ENCODE results near the gene DCTN1. TPM values are rescaled to one million over a fixed set of nuclear protein-coding genes. Genes with fewer than 3 reads are reported as not detected.

DCTN1 gene
- total and polyA plus RNA-seq, 2 donors (not counting 1 experiment from before 2014, with no cell fraction given) = 46.7 to 143 TPM

- H3K9me3 Mint-ChIP-seq (ENCODE audit: insufficient read depth) = no peaks in the 10 kb centered on the region
- no peak overlapping the region for H3K9ac ChIP-seq (ENCODE audit: low read length)
- no peaks in the 10 kb centered on the region for H3K27me3 ChIP-seq (replicated peaks in 1 of 4; ENCODE audit: control extremely low read depth in 1 of 4, control insufficient read depth in 3 of 4, insufficient read depth in 4 of 4, low read length in 3 of 4)
- H3K4me1 Mint-ChIP-seq = peaks cover 26% of the 10 kb centered on the region
- ChIA-PET POLR2A (interaction anchor here (1.2 kb wide), 1 partner anchor 525 kb away, joined by 3 read pairs; no protein-coding TSS in a partner anchor), CTCF (no interaction called here)
- no peaks in the 10 kb centered on the region for H3K9me3 ChIP-seq (ENCODE audit: control extremely low read depth in 1 of 3, control insufficient read depth in 2 of 3, insufficient read depth in 1 of 3, low read length in 2 of 3)
- 97% methylated on average over 4 of the region's 5 CpGs for WGBS (ENCODE audit: insufficient coverage)
- no peak overlapping the region for H2AFZ ChIP-seq (ENCODE audit: insufficient read depth, low read depth, low read length, poor library complexity, severe bottlenecking)
- H3K36me3 ChIP-seq (replicated peaks in 1 of 2; ENCODE audit: control extremely low read depth in 1 of 2, control insufficient read depth in 1 of 2, extremely low read depth in 1 of 2, insufficient read depth in 2 of 2, low read length in 1 of 2) = peaks cover 0 to 11% of the 10 kb centered on the region in 2 experiments
- no peaks in the 10 kb centered on the region for H4K20me1 ChIP-seq (ENCODE audit: control insufficient read depth, insufficient read depth, low read length, poor library complexity, severe bottlenecking)
- no peaks in the 10 kb centered on the region for H3K27me3 Mint-ChIP-seq
- H3K79me2 ChIP-seq (ENCODE audit: control insufficient read depth, insufficient read depth, low read length) = no peaks in the 10 kb centered on the region
- TF ChIP-seq CTCF (IDR thresholded peaks at IDR 0.05) (no peak), EZH2 (IDR thresholded peaks at IDR 0.05; ENCODE audit: borderline replicate concordance, insufficient read depth, low read depth, low read length, poor library complexity, severe bottlenecking) (no peak)
- no peak overlapping the region for H3K4me2 ChIP-seq (replicated peaks; ENCODE audit: low read depth, low read length, poor library complexity, severe bottlenecking)
- no peak overlapping the region for H3K27ac ChIP-seq (ENCODE audit: low read length in 2 of 2)
- no peak for DNase-seq
- no peak overlapping the region for H3K4me3 Mint-ChIP-seq
- ATAC-seq (ENCODE audit: low read depth) = no peak
- intact Hi-C loops (cut with micrococcal nuclease) = no loop called here
- H3K27ac Mint-ChIP-seq = no peak overlapping the region
- peaks cover 19 to 26% of the 10 kb centered on the region in 2 donors for H3K4me1 ChIP-seq (ENCODE audit: control insufficient read depth in 2 of 2, insufficient read depth in 2 of 2, low read length in 2 of 2)
- no peak overlapping the region for H3K4me3 ChIP-seq (ENCODE audit: control extremely low read depth in 1 of 5, extremely low read depth in 1 of 5, insufficient read depth in 1 of 5, low read depth in 2 of 5, low read length in 4 of 5)
Observed at GRCh38 chr2:74424139-74424992, 44.3 kb upstream of the DCTN1 start.

Data from B cell (primary cell).